NT2/D1 (cell line): ENCODE data around the gene PAQR8.

Experiments used
- DNase-seq: peaks from one replicate; pipeline ENCODE4 v3.0.0-alpha.2; 2011; ENCODE audit warnings: low read depth, low spot score
- H3K27me3 ChIP-seq: 2 replicates; pipeline ENCODE4 v1.6.0; 2011; ENCODE audit warnings: mild to moderate bottlenecking; ENCODE audit not compliant: insufficient read length, insufficient read depth
- H3K36me3 ChIP-seq: 2 replicates; pipeline ENCODE4 v1.6.1; 2011; ENCODE audit warnings: mild to moderate bottlenecking, low read length, mixed read lengths; ENCODE audit not compliant: insufficient read depth, insufficient read length
- H3K4me1 ChIP-seq: 2 replicates; pipeline ENCODE4 v1.5.1; 2011; ENCODE audit not compliant: insufficient read depth, insufficient read length
- H3K4me3 ChIP-seq: 2 replicates; pipeline ENCODE4 v1.5.1; 2011; ENCODE audit warnings: low read depth; ENCODE audit not compliant: insufficient read length
- H3K9ac ChIP-seq: 2 replicates; pipeline ENCODE4 v1.6.0; 2011; ENCODE audit warnings: low read depth; ENCODE audit not compliant: insufficient read length
- H3K9me3 ChIP-seq: 2 replicates; pipeline ENCODE4 v1.5.1; 2011; ENCODE audit warnings: mild to moderate bottlenecking, low read length; ENCODE audit not compliant: insufficient read depth
- SUZ12 ChIP-seq: IDR thresholded peaks from 2 replicates; pipeline ENCODE4 v1.6.1; 2011; ENCODE audit not compliant: insufficient read length, insufficient read depth; ENCODE audit errors: extremely low read depth
- YY1 ChIP-seq: IDR thresholded peaks from 2 replicates; pipeline ENCODE4 v1.6.1; 2011; ENCODE audit not compliant: insufficient read length, insufficient read depth
- ZNF274 ChIP-seq: IDR thresholded peaks from 2 replicates; pipeline ENCODE4 v1.6.1; 2011; ENCODE audit warnings: mild to moderate bottlenecking, low read depth, low read length

Gene PAQR8

DNA sequence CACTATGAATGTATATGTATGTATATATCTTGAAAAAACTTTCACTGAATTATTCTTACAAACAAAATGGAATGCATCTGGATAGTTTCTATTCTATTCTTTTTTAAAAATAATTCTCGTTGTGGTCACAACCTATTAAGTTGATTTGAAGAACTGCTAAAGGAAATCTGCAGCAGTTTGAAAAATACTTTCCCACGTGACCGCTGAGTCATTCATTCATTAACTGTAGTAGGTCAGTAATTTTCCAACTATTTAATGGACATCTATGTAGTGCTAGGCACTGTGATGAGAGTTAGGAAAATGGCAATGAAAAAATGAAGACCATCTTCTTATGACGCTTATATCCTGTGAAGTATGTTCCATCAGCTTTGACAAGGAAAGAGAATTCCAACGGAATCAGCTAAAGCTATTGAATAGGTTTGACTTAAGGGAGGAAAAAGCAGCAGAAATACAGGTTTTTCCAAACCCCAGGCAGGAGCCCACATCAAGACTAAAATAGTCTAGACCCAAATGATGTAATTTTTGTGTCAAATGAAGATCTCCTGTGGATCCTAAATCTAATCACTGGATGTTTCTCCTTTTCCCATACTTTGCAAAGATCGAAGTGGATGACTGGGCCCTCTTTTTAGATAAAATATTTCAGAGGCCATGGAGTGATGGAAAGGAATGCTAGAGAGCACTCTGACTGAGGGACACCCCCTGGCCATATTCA, 54.1 kb downstream of the PAQR8 start:
- no peak overlapping the region for H3K9ac ChIP-seq
- H3K9me3 ChIP-seq, result no peaks in the 10 kb centered on the region
- no peaks in the 10 kb centered on the region for H3K4me1 ChIP-seq
- H3K4me3 ChIP-seq, result no peak overlapping the region
- DNase-seq, result no peak
- H3K36me3 ChIP-seq, result no peaks in the 10 kb centered on the region
- H3K27me3 ChIP-seq, result no peaks in the 10 kb centered on the region
- TF ChIP-seq SUZ12 (no peak), YY1 (no peak), ZNF274 (no peak)

DNA sequence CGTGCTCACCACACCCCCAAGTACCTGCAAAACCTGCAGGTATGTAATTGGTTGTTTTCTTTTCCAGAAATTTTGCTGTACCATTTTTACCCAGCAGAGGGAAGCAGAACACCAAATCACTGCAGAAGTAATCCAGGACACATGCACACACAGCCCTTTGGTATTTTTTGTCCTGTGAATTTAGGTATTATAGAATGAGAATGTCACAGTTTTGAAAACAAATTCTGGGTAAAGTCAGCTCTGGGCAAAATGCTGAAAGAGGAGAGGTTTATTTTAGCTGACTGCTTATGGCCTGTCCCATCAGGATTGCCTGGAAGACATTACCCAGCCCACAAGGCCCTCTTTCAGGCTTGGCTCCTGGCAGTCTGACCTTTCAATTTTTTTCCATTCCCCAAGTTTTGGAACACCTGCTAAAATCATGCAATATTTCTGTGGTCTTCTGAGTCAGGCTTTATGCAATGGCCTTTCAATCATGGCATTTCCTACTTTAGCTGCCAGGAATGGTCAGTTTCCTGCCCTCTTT, 54.7 kb downstream of the PAQR8 start:
- Histone ChIP-seq H3K27me3 (no peaks in the 10 kb centered on the region), H3K4me3 (no peak overlapping the region), H3K36me3 (no peaks in the 10 kb centered on the region), H3K9me3 (no peaks in the 10 kb centered on the region), H3K9ac (no peak overlapping the region), H3K4me1 (no peaks in the 10 kb centered on the region)
- no peak for DNase-seq
- no peak for TF ChIP-seq SUZ12
- no peak for TF ChIP-seq ZNF274
- no peak for TF ChIP-seq YY1

DNA sequence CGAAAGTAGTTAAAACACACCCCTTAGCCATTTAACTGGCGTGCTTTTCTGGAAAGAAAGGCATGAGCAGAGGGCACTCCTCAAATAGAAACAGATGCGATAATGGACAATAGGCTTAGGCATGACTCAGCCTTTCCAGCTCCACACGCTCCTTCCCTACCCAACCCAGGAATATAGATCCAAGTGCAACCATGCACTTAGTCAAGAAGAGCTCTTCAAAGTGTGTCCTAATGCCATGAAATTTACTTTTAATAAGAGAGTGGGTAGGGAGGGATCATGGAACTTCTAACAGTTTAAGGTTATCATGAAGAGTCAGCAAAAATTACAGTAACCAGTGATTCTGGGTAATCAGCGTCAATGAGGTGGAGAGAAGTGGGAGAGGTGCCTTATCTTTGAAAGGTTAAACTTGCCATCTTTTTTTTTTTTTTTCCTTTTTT, 55.7 kb downstream of the PAQR8 start:
- TF ChIP-seq SUZ12, result no peak
- no peak for TF ChIP-seq ZNF274
- TF ChIP-seq YY1, result no peak
- no peaks in the 10 kb centered on the region for H3K4me1 ChIP-seq

DNA sequence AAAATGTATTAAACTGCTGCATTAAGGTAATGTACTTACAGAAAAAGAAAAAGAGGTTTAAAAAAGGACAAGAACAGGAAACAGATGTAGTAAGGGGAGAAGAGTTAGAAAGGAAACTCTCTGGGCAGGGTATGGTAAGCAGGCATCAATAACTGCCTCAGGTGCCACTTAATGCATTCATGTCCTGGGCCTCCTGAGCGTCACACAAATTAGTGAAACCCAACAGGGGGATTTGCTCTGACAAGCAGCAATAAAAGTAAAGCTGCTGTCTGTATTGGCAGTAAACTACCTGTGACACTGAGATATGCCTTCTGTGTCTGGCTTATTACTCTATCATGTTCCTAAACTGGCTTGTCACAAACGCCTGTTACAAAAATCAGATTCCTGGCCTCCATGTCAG, 56.7 kb downstream of the PAQR8 start:
- TF ChIP-seq SUZ12 (no peak), ZNF274 (no peak), YY1 (no peak)
- Histone ChIP-seq H3K4me3 (no peak overlapping the region), H3K9me3 (no peaks in the 10 kb centered on the region), H3K36me3 (no peaks in the 10 kb centered on the region), H3K27me3 (no peaks in the 10 kb centered on the region), H3K4me1 (no peaks in the 10 kb centered on the region), H3K9ac (no peak overlapping the region)
- DNase-seq, result no peak

More for the DNA sequence above, 55.7 kb downstream of the PAQR8 start:
- Histone ChIP-seq H3K4me3 (no peak overlapping the region), H3K27me3 (no peaks in the 10 kb centered on the region), H3K9me3 (no peaks in the 10 kb centered on the region), H3K36me3 (no peaks in the 10 kb centered on the region), H3K9ac (no peak overlapping the region)
- DNase-seq, result no peak

GRCh38 chr6:52419809-52420667, 58.1 kb downstream of the PAQR8 start, which contains the start of gene EFHC1:
EFHC1 (plus strand) TSS chr6:52420342; CDS start chr6:52420411, 69 bp downstream.
- Histone ChIP-seq H3K36me3 (no peaks in the 10 kb centered on the region), H3K27me3 (no peaks in the 10 kb centered on the region), H3K4me1 (no peaks in the 10 kb centered on the region), H3K9ac (peak within 1 kb of the TSS; percentile 93), H3K9me3 (no peaks in the 10 kb centered on the region), H3K4me3 (peak within 1 kb of the TSS; percentile 81)
- TF ChIP-seq YY1 (no peak), SUZ12 (no peak), ZNF274 (no peak)
- DNase-seq, result peak; percentile 89

DNA sequence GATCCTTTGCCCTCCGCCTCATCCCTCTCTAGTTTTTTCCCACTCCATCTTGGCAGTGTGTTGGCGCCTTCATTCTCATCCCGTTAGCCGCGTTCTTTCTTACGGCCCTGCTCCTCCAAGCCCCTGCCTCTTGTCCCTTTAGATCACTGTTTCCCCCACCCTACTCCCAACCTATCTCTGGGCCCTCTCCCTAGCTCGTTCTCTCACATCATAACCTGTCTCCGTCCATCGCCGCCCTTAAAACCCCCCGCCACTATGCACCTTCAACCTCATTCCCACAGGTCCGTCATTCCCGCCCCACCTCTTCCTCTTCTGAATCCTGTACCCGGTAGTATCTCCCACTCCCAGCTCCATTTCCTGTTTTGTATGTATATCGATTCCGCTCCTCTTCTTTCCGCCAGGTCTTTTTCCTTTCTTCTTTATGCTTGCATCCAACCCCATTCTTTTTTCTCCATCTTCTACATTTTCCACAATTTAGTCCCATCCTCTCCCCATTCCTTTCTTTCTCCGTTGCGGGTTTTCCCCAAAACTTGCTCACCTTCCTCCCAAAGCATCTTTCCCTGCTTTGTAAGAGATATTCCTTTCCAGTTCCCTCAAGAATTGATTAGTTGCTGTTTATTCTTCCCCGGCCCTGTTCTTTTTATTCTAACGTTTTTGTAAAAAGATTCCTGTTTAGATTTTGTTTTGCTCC, 58.9 kb downstream of the PAQR8 start:
- Histone ChIP-seq H3K36me3 (no peaks in the 10 kb centered on the region), H3K9me3 (no peaks in the 10 kb centered on the region), H3K4me3 (peak overlapping the region; percentile 81), H3K27me3 (no peaks in the 10 kb centered on the region), H3K4me1 (no peaks in the 10 kb centered on the region), H3K9ac (peak overlapping the region; percentile 70)
- TF ChIP-seq YY1, result no peak
- TF ChIP-seq SUZ12, result no peak
- no peak for TF ChIP-seq ZNF274
- DNase-seq, result no peak
